ENCODE measurements around the gene ABCA5.

Gene ABCA5

DNA sequence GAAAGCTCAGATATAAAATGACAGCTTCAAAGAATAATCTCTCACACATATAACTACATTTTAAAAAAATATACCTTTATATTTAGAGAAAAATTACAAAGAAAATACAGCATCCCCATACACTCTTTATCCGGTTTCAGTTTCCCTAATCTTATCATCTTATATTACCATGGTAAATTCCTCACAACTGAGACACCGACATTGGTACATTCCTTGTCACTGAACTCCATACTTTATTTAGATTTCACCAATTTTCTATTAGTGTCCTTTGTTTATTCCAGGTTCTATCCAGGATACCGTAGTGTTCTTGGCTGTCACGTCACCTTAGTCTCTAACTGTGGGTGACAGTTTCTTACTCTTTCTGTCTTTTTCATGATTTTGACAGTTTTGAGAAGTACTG is 76.3 kb downstream of the ABCA5 start:
- DNase-seq = no peak

DNA sequence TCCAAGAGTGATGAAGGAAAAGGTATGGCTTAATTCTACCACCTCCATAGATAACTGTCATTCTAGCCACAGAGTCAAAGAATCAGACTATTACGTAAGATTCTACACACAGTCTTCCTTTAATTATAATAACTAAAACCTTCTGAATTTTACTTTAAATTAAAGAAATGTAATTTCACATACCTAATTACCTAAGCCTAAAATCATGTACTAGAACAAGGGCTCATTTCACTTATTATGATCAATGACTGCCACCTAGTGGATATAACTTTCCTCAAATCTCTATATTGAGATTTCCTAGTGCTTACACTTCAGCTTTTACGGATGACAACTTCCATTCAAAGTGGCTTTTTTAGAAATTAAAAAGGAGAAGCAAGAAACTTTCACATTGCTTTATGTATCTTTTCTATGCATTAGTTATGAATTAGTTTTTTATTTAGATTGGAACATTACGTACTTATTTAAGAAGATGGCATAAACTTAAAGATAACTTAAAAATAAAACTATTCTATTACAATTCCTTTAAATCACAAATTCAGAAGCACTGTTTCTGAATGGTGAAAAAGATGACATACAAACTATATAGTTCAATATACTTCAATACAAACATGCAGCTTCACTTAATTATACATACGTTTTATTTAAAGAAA is 80.1 kb downstream of the ABCA5 start:
- no peak for DNase-seq

DNA sequence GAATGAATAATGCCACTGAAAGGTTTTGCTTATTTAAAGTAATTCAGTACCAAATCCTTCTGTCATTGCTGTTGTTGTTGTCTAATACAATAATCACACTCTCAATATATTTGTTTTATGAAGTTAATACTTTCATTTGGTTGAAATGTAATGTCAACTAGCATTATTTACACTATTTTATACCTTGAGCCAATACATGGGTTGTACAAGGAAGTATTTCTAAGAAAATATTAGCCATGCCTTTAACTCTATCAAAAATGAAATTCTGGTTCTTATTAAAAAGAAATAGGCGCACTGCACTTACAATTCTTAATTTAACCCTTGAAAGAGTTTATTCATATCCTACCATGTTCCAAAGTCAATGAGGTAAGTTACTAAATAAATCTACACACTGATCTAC is 80.7 kb downstream of the ABCA5 start:
- DNase-seq = no peak

DNA sequence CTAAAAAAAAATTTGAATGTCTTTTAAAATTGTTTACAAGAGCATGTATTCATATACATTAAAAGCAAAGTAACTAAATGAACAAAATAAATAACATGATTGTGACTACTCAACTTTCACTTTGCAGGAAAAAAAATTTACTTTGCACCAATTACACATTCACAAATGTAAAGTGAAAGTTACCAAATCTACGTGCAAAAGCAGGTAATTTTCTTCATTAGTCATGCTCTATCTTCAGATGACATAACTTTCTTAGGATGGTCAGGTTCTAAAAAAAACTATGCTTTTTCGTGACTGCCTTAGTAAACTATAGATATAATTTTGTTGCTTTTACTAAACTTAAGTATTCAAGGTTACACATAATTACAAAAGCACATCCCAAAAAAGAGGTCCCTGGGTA is 81.3 kb downstream of the ABCA5 start:
- DNase-seq = no peak

DNA sequence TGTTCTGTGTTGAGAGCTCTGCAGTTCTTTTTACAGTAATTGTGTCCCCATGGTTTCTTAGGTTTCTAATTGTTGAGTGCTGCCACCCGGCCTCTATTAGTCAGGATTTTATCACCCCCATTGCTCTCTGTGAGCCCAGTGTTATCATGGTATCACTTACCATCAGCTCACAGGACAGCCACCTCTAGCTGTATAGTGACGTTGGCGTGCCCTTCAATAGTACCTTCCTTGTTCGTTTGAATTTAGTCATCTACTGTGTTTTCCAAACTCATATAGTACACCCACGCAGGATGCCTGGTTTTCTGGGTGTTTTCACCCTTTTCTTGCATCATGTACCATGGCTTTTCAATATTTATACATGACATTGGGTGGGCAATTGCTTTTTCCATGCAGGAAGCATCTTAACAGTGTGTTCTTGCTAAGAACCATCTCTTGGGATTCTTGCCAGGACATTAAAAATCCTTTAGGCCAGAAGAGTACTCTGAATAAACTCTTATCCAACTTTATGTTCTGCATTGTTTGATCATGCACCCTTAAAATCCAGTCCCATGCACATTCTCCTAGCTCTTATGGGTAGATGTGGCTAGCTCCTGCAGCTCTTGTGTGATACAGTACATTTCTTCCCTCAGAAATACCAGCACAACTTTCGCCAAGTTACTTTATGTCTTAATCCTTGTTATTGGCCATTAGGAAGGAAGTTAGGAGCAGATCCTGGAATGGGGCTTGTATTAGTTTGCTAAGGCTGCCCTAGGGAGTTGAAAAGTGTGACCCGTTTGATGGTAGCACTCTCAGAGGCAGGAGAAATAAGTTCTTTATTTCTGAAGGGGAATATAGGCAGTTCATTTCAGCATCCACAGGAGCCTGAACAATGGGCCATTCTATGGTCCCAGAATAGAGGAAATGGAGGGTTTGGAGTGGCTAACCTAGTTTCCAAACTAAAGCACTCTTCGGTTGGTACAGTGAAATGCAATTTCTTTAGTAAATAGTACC is 87.0 kb downstream of the ABCA5 start:
- DNase-seq = no peak

DNA sequence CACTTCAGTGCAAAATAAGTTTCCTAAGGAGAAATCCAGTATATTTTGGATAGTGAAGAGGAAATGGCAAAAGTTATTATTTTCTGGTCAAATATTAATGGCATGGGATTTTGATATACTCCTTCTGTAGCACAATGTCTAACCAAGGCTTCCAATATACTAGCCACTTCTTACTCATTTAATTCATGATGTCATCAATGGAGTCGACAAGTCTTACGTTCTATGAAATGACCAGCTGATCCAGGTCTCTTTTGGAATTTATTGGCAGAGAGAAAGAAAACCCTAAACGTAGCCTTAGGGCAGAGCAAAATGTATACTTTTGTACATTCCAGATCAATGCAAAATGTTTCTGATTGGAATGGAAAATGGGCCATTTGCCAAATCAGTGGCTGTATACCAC is 90.0 kb downstream of the ABCA5 start:
- DNase-seq = no peak

DNA sequence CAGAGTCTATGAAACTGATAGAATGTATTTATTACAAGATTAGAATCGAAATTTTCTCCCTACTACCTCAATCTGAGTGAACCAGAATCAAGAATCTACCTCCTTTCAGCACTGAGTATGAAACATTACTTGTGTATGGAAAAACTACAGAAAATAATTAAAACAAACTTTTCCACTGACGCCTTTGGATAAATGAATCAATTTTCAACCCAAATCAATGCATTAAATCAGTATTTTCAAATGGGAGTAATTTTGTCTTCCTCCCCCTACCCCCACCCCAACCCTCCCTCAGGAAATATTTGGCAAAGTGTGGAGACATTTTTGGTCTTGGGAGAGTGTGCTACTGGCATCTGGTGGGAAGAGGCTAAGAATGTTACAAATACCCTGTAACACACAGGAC is 90.5 kb downstream of the ABCA5 start:
- no peak for DNase-seq

DNA sequence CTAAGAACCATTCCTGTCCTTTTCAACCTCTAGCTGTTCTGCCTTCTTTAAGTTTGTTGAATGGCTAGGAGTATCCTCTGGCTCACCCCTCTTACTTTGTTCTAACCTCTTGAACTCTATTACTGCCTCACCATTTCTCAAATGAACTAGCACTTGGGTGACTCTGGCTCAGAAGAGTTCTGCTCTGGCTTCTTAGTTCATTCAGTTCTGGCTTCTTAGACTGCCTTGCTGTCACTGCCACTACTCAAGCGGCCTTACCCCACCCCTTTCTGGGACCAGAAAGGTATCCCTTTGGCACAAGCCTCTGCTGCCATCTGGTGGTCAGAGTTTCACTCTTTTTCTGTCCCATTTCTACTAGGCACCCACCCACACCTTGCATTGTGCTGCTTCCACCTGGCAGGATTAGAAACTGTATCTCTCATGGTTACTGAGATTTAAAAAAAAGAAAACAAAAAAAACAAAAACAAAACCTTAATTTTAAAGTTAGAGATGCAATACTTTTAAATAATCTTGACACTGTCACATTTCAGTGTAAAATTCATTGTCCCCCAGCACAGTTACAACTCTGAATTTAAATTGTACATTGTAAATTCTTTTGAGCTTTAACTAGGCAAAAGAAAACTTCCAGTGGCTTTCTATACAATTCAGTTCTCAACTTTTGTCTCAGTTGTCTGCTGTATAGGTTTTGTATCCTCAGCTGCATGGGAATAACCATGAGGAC is 91.4 kb downstream of the ABCA5 start:
- DNase-seq = peak; percentile 30

DNA sequence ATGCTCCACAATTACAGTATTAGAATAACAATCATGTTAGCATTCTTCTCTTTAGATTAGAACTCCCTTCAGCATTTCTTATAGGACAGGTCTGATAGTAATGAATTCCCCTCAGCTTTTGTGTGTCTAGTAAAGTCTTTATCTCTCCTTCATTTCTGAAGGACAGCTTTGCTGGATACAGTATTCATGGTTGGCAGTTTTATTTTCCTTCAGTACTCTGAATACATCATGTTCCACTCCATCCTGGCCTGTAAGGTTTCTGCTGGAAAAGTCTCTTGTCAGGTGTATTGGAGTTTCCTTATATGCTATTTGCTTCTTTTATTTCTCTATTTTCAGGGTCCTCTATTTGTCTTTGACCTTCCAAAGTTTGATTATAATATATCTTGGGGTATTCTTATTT is 94.3 kb downstream of the ABCA5 start:
- DNase-seq = no peak

DNA sequence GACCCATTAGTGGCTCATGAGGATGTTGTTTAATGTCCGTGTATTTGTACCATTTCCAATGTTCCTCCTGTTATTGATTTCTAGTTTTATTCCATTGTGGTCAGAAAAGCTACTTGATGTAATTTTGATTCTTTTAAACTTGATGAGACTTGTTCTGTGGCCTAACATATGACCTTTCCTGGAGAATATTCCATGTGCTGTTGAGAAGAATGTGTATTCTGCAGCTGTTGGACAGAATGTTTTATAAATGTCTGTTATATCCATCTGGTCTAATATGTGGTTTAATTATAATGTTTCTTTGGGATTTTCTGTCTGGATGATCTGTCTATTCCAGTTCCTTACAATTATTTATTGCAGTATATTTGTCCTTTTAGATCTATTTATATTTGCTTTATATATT is 95.4 kb downstream of the ABCA5 start:
- DNase-seq = no peak

DNA sequence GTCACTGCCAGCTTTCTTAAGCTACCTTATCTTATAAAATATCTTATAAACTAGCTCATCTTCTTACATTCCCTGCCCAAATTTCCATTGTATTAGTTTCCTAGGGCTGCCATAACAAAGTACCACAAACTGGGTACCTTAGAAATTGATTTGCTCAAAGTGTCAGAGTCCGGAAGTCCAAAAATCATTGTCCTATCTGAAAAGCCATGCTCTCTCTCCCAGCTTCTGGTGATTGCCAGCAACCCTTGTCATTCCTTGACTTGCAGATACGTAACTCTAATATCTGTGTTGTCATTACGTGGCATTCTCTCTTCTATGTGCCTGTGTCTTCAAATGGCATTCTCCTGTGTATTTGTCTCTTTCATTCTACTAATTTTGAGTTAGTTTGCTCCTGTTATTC is 96.0 kb downstream of the ABCA5 start:
- no peak for DNase-seq

DNA sequence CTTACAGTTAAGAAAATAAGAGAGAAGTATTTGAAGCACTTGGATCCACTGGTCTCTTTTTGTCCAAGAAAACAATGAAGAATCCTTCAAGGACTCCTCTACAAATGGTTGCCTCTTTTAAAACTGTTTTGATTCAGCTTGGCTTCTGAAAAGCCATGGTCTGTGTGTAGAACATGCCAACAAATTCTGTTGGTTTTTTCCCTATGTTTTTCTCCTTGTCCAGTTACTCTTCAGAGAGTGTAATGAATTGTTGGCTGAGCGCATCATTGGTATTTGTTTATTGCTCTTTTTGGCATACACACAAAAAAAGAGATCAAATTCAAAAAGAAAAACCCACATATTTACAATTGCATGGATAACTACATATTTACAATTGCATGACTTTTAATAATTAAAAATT is 98.4 kb downstream of the ABCA5 start, which contains the start of gene ABCA10:
Gene ABCA10 (minus strand): TSS at position 249 of the 400 bp plus-strand sequence. CDS start 3,466 bp downstream, outside the sequence.
- no peak for DNase-seq

DNA sequence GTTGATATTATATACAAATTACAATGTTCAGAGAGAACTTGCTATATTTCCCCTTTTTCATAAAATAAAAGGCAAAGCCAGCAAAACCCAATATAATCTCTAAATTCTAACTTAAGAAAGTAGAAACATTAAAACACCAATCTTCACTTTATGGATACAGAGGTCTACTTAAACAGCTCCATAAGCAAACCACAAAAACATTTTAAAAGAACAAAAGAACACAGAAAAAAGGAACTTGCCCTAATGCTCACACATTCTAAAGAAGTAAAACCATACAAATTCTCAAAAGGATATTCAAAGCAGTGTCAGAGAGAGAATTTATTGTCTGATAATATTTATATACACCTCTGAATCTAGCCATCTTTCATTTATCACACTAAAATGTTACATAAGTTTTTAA is 98.9 kb downstream of the ABCA5 start:
- no peak for DNase-seq

DNA sequence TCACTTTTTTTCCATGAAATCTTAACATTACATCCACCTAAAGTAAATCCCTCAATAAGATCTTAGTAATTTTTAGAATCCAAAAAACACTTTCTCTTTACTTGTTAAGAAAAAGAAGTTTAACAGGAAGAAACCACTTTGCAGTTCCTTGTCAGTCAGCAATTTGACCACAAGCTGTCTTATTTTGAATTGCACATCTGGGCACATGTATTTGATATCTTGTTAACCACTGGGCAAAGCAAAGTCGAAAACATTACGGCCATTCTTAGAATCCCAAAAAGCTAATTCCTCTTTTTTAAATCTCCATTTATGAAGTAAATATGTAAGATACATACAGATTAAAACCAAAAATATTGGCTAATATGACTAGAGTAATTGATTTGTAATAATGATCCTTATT is 99.4 kb downstream of the ABCA5 start:
- DNase-seq = no peak

DNA sequence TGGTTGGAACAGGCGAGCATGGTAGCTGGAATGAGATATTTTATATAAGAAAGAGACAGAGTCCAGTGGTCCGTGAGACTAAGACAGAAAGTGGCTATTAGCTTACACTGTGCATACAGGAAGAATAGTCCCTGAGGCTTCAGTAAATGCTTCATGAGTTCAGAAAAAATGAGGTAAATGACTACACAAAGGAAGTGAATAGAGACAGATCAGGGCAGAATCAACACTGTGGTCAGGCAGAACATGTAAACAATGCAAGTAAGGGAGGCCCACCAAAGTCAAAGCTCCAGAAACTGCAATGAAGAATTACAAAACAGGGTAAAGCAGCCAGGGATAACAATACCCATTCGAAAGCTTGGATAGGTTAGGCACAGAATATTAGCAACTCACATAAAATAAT is 103.1 kb downstream of the ABCA5 start:
- no peak for DNase-seq

DNA sequence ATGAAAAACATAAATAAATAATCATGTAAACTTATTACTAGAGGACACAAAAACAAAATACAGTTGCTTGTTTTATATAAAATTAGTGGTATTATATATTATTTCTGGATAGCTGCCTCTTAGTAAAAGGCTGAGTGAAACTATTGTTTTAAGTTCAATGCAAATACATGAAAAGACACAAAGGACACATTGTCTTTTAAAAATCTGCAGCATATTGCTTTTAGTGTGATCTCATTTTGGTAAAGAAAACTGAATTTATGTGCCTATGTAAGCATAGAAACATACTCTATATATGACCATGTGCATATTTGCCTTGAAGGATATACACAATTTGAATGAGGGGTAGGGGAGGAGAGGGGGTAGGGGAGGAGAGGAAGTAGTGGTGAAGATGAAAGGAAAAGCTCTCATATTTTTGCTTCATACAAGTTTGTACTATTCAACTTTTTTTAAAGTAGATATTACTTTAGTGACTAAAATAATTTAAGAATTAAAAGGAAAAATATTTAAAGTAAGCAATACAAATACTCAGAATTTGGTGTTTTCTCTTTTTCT is 104.2 kb downstream of the ABCA5 start:
- no peak for DNase-seq

DNA sequence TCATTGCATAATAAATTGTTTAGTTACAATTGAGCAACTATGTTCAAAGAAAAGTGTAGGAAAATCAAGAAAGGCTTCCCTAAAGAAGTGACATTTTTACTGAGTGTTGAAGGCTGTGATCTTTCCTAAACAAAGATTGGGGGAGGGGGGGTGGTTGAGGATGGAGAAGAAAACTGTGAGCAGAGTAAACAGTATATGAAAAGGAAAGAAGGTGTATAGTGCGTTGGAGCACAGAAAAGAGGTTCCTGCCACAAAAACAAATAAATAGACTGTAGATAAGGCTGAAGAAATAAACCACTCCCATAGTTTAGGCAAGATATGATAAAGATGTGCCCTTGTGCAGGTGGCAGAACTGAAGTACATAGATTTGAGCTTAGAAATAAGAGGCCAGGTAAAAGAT is 106.8 kb downstream of the ABCA5 start:
- no peak for DNase-seq

DNA sequence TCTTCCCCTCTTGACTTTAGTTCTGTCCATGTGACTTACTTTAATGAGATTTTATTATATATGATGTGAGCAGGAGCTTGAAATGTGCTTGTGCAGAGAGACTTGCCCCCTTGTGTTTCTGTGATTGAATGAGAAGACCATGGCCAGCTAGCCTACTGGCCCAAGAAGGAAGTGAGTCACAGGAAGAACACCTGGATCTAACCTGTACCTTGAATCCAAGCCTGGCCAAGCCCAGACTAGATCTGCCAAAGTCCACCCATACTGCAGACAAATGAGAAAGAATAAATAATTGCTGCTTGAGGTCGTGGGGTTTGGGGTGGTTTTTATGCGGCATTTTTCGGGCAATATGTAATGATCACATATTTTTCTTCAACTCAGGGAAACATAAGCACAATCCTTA is 107.9 kb downstream of the ABCA5 start:
- no peak for DNase-seq

DNA sequence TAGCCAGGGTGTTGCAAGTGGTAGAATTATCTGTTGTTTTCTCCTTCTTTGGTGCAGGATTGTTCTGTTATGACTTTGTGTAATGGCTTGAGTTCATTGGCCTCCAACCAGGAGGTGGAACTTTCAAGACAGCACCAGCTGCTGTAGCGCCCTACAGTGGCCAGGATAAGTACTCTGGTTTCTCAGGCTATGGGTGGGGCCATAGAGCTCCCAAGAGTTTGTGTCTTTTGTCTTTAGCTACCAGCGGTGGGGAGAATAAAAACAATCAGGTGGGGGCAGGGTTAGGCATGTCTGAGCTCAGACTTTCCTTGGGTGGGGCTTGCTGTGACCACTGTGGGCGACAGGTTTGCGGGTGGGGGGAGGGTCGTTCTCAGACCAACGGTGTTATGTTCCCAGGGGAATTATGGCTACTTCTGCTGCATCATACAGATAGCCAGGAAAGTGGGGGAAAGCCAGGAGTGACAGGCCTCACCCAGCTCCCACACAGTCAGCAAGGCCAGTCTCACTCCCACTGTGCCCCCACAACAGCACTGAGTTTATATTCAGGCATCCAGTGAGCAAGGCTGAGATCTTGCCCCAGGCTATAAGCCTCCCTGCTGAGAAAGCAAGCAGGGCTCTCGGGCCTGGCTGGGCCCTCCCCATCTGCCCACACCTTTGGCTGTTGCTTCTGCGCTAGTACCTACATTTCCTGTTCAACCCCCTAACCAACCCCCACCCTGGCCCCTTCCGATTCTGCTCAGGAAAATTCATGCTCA is 113.7 kb downstream of the ABCA5 start:
- no peak for DNase-seq

DNA sequence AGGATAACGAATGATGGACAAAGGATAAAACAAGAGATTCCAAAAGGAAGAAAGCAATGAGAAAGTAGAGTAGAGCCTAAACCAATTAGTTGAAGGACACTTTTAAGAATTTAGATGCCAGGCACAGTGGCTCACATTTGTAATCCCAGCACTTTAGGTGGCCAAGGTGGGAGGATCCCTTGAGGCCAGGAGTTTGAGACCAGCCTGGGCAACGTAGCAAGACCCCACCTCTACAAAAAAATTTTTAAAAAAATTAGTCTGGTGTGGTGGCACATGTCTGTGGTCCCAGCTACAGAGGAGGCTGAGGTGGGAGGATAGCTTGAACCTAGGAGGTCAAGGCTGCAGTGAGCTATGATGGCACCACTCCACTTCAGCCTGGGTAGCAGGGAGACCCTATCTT is 118.3 kb downstream of the ABCA5 start:
- no peak for DNase-seq

DNA sequence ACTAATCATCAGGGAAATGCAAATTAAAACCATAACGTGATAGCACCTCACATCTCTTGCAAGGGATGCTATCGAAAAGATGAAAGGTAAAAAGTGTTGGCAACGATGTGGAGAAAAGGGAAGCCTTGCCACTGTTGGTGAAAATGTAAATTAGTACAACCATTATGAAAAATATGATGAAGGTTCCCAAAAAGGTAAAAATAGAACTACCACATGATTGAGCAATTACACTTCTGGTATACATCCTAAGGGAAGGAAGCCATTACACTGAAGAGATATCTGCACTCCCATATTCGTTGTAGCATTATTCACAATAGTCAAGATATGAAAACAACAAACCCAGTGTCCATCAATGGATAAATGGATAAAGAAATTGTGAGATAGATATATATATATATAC is 119.8 kb downstream of the ABCA5 start:
- DNase-seq = no peak

DNA sequence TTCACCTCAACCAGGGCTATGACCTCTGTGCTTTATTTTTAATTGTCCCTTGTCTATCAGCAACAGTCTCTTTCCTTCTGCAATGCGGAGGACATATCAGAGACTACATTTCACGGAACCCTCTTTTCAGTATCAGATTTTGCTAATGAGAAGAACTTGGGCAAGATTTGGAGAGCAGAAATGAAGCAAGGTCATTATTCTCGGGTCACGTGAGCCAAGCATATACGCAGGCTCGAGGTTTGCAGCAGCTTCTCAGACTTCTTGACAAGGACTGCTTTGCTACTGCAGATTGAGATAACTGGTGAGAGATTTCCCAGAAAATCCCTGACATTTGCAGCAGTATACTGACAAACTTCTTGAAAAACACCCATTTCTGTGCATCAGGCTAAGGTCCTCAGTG is 128.7 kb downstream of the ABCA5 start:
- no peak for DNase-seq

Data from effector CD4-positive, alpha-beta T cell (primary cell).